Measurements from ENCODE around the gene STAP1. TPM values are rescaled to one million over a fixed set of nuclear protein-coding genes. Genes with fewer than 3 reads are reported as not detected.

The STAP1 gene
- total and polyA plus RNA-seq, 2 experiments from 2014 or later = 0.10 TPM; not detected in 1

- peak in 1 of 2 donors; percentile 46 for DNase-seq (ENCODE audit: low read depth in 1 of 2, low spot score in 1 of 2)
- H3K27ac ChIP-seq = no peak overlapping the region
- H3K4me1 ChIP-seq (ENCODE audit: low read depth) = peaks cover 8% of the 10 kb centered on the region
- TF ChIP-seq CTCF (IDR thresholded peaks at IDR 0.05; ENCODE audit: low read depth, low read length) = no peak
- no peaks in the 10 kb centered on the region for H3K36me3 ChIP-seq
- no peaks in the 10 kb centered on the region for H3K9me3 ChIP-seq (ENCODE audit: low read depth)
- no peak overlapping the region for H3K4me3 ChIP-seq
- H3K27me3 ChIP-seq = no peaks in the 10 kb centered on the region
These were observed 2.1 kb upstream of the STAP1 start for GRCh38 chr4:67556436-67556835.

- Histone ChIP-seq H3K36me3 (no peaks in the 10 kb centered on the region), H3K27ac (no peak overlapping the region), H3K4me1 (ENCODE audit: low read depth) (peaks cover 4% of the 10 kb centered on the region), H3K9me3 (ENCODE audit: low read depth) (no peaks in the 10 kb centered on the region), H3K4me3 (no peak overlapping the region), H3K27me3 (no peaks in the 10 kb centered on the region)
- no peak for TF ChIP-seq CTCF (IDR thresholded peaks at IDR 0.05; ENCODE audit: low read depth, low read length)
- peak in 1 of 2 donors; percentile 70 for DNase-seq (ENCODE audit: low read depth in 1 of 2, low spot score in 1 of 2)
These were observed 6.8 kb downstream of the STAP1 start for GRCh38 chr4:67565284-67565683.

- DNase-seq (ENCODE audit: low read depth in 1 of 2, low spot score in 1 of 2) = no peak
- no peak for TF ChIP-seq CTCF (IDR thresholded peaks at IDR 0.05; ENCODE audit: low read depth, low read length)
- no peaks in the 10 kb centered on the region for H3K27me3 ChIP-seq
- no peak overlapping the region for H3K4me3 ChIP-seq
- H3K36me3 ChIP-seq = no peaks in the 10 kb centered on the region
- no peak overlapping the region for H3K27ac ChIP-seq
- no peaks in the 10 kb centered on the region for H3K9me3 ChIP-seq (ENCODE audit: low read depth)
- no peaks in the 10 kb centered on the region for H3K4me1 ChIP-seq (ENCODE audit: low read depth)
These were observed 7.8 kb downstream of the STAP1 start for GRCh38 chr4:67566335-67566734.

- DNase-seq (ENCODE audit: low read depth in 1 of 2, low spot score in 1 of 2) = no peak
- H3K36me3 ChIP-seq = no peaks in the 10 kb centered on the region
- TF ChIP-seq CTCF (IDR thresholded peaks at IDR 0.05; ENCODE audit: low read depth, low read length) = no peak
These were observed 10.3 kb downstream of the STAP1 start for GRCh38 chr4:67568820-67569219.

GRCh38 chr4:67570537-67570936 lies 12.0 kb downstream of the STAP1 start:
- Histone ChIP-seq H3K9me3 (ENCODE audit: low read depth) (no peaks in the 10 kb centered on the region), H3K4me1 (ENCODE audit: low read depth) (no peaks in the 10 kb centered on the region), H3K27me3 (no peaks in the 10 kb centered on the region), H3K27ac (no peak overlapping the region), H3K36me3 (no peaks in the 10 kb centered on the region), H3K4me3 (no peak overlapping the region)
- TF ChIP-seq CTCF (IDR thresholded peaks at IDR 0.05; ENCODE audit: low read depth, low read length) = no peak
- no peak for DNase-seq (ENCODE audit: low read depth in 1 of 2, low spot score in 1 of 2)

More at GRCh38 chr4:67568820-67569219, 10.3 kb downstream of the STAP1 start:
- Histone ChIP-seq H3K9me3 (ENCODE audit: low read depth) (no peaks in the 10 kb centered on the region), H3K27ac (no peak overlapping the region), H3K27me3 (no peaks in the 10 kb centered on the region), H3K4me1 (ENCODE audit: low read depth) (no peaks in the 10 kb centered on the region), H3K4me3 (no peak overlapping the region)

GRCh38 chr4:67571975-67572374 lies 13.4 kb downstream of the STAP1 start:
- DNase-seq (ENCODE audit: low read depth in 1 of 2, low spot score in 1 of 2) = no peak
- H3K27me3 ChIP-seq = no peaks in the 10 kb centered on the region
- no peaks in the 10 kb centered on the region for H3K36me3 ChIP-seq
- H3K4me1 ChIP-seq (ENCODE audit: low read depth) = no peaks in the 10 kb centered on the region
- no peaks in the 10 kb centered on the region for H3K9me3 ChIP-seq (ENCODE audit: low read depth)
- no peak overlapping the region for H3K27ac ChIP-seq
- H3K4me3 ChIP-seq = no peak overlapping the region
- TF ChIP-seq CTCF (IDR thresholded peaks at IDR 0.05; ENCODE audit: low read depth, low read length) = no peak

All from cardiac muscle cell (in vitro differentiated cells and primary cell).